ENCODE measurements around the gene GRIK3.

- TF ChIP-seq POLR2A (IDR thresholded peaks at IDR 0.05) (no peak), CTCF (IDR thresholded peaks at IDR 0.05) (no peak)
Observed at GRCh38 chr1:36858981-36859380, 175.3 kb downstream of the GRIK3 start.
